Muscle of back (tissue), 13 donors: ENCODE measurements around the gene RNF213. TPM values are rescaled to one million over a fixed set of nuclear protein-coding genes. Genes with fewer than 3 reads are reported as not detected.

Experiments used
- DNase-seq, 3 donors: peaks; one replicate each; pipeline versions ENCODE4 v3.0.0 to v3.0.0-alpha.2; 2013
- long read RNA-seq, 9 donors: transcript quantifications; one replicate each; lab custom pipeline, GENCODE V29; 2026
- polyA plus RNA-seq, 10 donors: library from polyadenylated mRNA; unstranded; fragments of 120-200 nt; gene quantifications; one replicate each; pipeline ENCODE4 v1.2.1, GENCODE V29; 2013; ENCODE audit not compliant: insufficient read length in 10 of 10

RNF213 gene
- polyA plus RNA-seq, result 10 to 100 TPM; 23.7 to 58.7 (median 36.2) TPM
- long read RNA-seq, donor 1, result 0 reads
- long read RNA-seq, donor 2, result 0 reads
- long read RNA-seq, donor 3, result 0 reads
- long read RNA-seq, donor 4, result 0 reads
- long read RNA-seq, donor 5, partial matches to known transcripts, result 0 of 2 reads
- long read RNA-seq, donor 5, other reads (novel, unspliced or antisense), result 0 of 2 reads
- long read RNA-seq, donor 6, result 0 reads
- long read RNA-seq, donor 7, partial matches to known transcripts, result 7 of 8 reads
- long read RNA-seq, donor 7, other reads (novel, unspliced or antisense), result 0 of 8 reads
- long read RNA-seq, donor 8, result 0 reads
- long read RNA-seq, donor 9, result 0 reads

DNA sequence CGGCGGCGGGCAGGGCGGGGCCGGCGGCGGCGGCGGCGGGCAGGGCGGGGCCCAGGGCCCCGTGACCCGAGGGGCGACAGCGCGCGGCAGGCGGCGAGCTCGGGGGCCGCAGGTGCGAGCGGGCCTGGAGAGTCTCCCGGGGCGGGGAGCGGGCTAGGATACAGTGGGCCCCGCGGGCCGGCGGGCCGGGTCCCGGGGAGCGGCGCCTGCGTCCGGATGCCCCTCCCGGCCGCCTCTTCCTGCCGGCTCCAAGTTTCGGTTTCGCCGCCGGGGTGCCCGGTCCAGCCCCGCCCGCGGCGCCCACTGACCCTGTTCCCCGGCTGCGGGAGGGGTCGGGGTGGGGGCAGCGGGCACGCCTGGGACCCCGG lies at the start of gene RNF213:
RNF213 (plus strand) TSS at position 62 of the 368 bp plus-strand sequence. CDS start 2,830 bp downstream, outside the sequence.
- DNase-seq, result peak in 2 of 3 donors; percentile 35 to 63

GRCh38 chr17:80212109-80212508 lies 48.5 kb upstream of the RNF213 start:
- DNase-seq, result no peak

- DNase-seq, result no peak
Observed at GRCh38 chr17:80212511-80212910, 48.1 kb upstream of the RNF213 start.

- DNase-seq, result no peak
Observed at GRCh38 chr17:80212962-80213642, 47.5 kb upstream of the RNF213 start.

GRCh38 chr17:80213643-80213975 lies 47.0 kb upstream of the RNF213 start:
- no peak for DNase-seq

DNA sequence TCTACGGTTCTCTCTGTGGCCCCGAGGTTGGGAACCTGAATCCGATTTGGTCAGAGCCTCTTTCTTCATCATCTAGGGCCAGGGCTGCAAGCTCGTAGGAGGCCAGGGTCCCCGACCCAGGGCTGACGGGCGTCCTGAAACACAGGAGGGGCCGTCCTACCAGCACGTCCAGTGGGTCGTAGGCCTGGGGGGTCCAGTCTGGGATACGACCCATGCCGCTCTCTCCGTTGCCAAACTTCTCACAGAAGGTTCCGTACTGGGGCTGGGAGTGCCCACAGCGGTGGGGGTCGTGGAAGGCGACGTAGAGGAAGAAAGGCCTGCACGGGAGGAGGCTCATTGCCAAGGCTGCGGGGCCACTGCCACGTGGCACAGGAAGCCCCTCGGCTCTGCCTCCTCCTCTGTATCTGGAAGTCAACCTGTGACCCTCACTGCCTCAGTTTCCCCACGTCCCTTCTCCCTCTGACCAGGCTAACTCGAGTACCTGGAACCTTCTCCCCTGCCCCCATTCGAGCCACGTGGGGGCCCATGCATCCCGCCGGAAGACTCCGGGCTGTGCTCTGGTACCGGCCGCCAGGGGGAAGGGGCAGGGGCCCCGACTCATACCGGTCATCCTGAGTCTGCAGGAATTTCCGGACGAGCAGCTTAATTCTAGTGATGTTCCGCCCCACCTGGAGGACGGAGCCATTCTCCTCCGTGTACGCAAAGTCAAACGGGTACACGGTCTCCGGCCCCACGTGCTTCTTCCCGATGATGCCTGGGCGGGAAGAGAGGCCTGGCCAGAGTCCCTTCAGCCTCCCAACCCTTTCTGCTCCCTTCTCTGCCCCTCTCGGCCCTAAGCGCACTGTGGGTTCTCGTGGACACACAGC lies 46.4 kb upstream of the RNF213 start:
- DNase-seq, result no peak

DNA sequence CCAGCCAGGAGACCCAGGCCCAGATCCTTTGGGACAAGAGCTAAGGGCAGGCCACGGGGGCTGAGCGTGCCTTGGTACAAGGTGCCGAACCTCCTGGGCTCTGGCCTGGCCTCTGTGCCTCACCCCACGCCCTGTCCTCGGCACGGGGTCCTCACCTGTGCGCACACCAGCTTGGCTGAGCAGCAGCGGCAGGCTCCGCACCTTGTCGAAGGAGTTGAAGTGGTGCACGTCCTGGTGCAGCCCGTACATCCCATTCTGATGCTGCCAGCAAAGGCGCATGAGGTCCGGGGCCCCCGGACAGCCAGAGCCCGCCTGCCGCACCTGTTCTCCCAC lies 45.8 kb upstream of the RNF213 start:
- DNase-seq, result no peak

DNA sequence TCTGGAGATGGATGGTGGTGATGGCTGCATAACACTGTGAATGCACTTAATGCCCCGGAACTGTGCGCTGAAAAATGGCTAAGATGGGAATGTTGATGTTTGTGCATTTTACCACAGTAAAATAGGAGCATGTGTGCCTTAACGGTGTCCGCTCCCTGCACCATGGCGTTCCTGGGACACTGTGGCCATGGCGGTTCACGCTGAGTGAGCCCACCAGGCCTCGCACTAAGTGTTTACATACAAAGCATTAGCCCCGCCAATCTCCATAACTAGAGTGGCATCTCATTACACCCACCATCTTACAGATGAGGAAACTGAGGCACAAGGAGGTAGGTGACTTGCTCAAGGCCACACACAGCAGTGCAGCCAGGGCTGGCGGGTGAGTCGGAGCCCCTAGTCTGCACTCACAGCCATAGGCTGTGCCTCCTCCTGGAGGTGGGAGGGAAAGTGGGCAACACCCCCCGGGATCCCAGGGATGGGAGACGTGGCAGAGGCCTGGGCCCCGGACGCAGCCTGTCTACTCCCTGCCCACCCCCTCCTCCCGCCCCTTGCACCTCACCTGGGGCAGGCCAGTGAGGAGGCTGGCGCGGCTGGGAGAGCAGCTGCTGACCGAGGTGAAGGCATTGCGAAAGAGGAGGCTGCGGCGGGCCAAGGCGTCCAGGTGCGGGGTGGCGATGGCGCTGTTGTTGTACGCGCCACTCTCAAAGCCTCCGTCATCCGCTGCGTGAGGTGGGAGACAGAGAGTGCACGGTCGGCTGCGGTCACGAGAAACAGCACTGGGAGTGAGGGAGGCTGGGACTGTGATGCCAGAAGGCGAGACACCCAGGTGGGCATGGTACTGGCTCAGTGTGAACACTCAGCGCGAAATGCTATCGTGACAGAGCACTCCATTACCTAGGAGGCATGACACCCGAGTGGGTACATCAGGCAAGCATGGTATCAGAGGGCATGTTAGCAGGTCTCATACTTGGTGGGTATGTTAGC lies 43.9 kb upstream of the RNF213 start:
- no peak for DNase-seq

- no peak for DNase-seq
Observed at GRCh38 chr17:80217703-80218362, 42.8 kb upstream of the RNF213 start.

GRCh38 chr17:80218391-80218790 lies 42.3 kb upstream of the RNF213 start:
- no peak for DNase-seq

- DNase-seq, result peak; percentile 57 to 73 (median 71)
Observed at GRCh38 chr17:80219013-80219762, 41.5 kb upstream of the RNF213 start.

DNA sequence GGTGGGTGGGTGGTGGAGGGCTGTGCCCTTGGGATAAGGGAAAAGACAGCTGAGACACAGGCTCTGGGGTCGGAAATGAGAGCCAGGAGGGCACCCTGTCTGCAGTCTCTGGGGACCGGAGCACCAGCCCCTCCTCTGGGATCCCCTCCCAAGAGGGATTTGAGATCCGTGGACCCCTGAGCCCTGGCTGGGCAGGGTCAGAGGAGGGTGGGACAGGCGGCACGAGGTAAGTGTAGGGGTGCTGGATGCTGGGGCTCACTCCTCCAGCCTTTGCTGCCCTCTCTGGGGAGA lies 40.9 kb upstream of the RNF213 start:
- DNase-seq, result no peak

GRCh38 chr17:80220054-80220735 lies 40.5 kb upstream of the RNF213 start, which contains the start of the genes SGSH and SLC26A11:
Gene SGSH (minus strand): TSS chr17:80220333. CDS start chr17:80220313, 20 bp downstream.
Gene SLC26A11 (plus strand): TSS chr17:80220427. CDS start chr17:80221561, 1,134 bp downstream.
- peak; percentile 37 to 85 (median 69) for DNase-seq

GRCh38 chr17:80220736-80221215 lies 39.9 kb upstream of the RNF213 start:
- DNase-seq, result peak in 2 of 3 donors; percentile 21 to 52

- no peak for DNase-seq
Observed at GRCh38 chr17:80221351-80222105, 39.1 kb upstream of the RNF213 start.

GRCh38 chr17:80222376-80223141 lies 38.1 kb upstream of the RNF213 start:
- no peak for DNase-seq

DNA sequence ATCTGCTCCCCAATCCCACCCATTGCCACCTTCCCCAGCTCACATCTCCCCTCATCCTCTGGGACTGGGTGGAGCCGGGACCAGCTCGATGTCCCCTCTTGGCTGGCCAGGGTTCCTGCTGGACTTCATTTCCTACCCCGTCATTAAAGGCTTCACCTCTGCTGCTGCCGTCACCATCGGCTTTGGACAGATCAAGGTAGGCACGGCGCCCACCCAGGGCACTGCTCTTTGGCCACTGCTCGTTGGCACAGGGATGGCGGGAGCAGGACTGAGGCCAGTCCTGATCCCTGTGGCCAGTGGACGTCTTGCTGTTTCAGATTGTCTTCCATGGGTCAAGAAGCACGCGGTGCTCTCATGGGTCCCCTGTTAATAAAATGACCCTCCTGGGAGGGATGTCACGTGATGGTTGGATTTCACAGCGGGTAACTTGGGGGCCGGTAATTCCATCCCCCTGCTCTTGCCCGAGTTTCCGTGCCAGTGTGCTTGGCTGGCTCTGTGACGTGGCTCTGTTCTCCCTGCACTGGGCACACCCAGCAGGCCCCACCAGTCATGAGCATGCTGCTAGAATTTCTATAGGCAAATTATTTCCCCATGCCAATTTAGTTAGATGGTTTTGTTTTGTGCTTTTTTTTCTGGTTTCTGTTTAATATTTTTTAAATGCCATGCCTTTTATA lies 37.4 kb upstream of the RNF213 start:
- no peak for DNase-seq
